DND-41 (cell line): Measurements from ENCODE around the gene SHC4.

Source experiments
- ATAC-seq: fragments of 200-7000 bp; cut with Tn5 transposase; 3 replicates; pipeline ENCODE4 v1.9.1; 2021; ENCODE audit warnings: low read depth; ENCODE audit not compliant: insufficient read depth
- DNase-seq: peaks from one replicate; pipeline ENCODE4 v3.0.0-alpha.2; 2020
- H2AFZ ChIP-seq: 2 replicates; pipeline ENCODE4 v1.6.0; 2012; ENCODE audit warnings: low read depth, low read length
- H3K27ac ChIP-seq: 2 replicates; pipeline ENCODE4 v1.5.1; 2012; ENCODE audit warnings: low read length, inconsistent platforms
- H3K27me3 ChIP-seq: fragments of 200-600 bp; sonication (generic); 2 replicates; pipeline ENCODE4 v1.6.0; 2012; ENCODE audit warnings: low read length, mild to moderate bottlenecking, inconsistent platforms; ENCODE audit not compliant: insufficient read depth, poor library complexity
- H3K36me3 ChIP-seq: 2 replicates; pipeline ENCODE4 v1.5.1; 2012; ENCODE audit warnings: low read length, inconsistent platforms; ENCODE audit not compliant: insufficient read depth
- H3K4me1 ChIP-seq: 2 replicates; pipeline ENCODE4 v1.5.1; 2012; ENCODE audit warnings: mild to moderate bottlenecking, low read length; ENCODE audit not compliant: insufficient read depth
- H3K4me2 ChIP-seq: 2 replicates; pipeline ENCODE4 v1.6.0; 2012; ENCODE audit warnings: mild to moderate bottlenecking, moderate library complexity, low read length, inconsistent platforms; ENCODE audit not compliant: insufficient read depth
- H3K4me3 ChIP-seq, 2 experiments: fragments of 200-600 bp in 1 of 2; shearing (Covaris generic) in 1 of 2; 2 replicates each; pipeline ENCODE4 v1.5.1; 2012 to 2016; ENCODE audit warnings: inconsistent platforms in 2 of 2, low read length in 2 of 2, mild to moderate bottlenecking in 2 of 2, low read depth in 1 of 2, moderate library complexity in 1 of 2
- H3K79me2 ChIP-seq: 2 replicates; pipeline ENCODE4 v1.6.0; 2012; ENCODE audit warnings: low read length, inconsistent platforms; ENCODE audit not compliant: insufficient read depth
- H3K9ac ChIP-seq: 2 replicates; pipeline ENCODE4 v1.6.0; 2012; ENCODE audit warnings: low read depth, mild to moderate bottlenecking, inconsistent platforms, low read length, moderate library complexity
- H3K9me3 ChIP-seq: 2 replicates; pipeline ENCODE4 v1.5.1; 2012; ENCODE audit warnings: low read length, moderate library complexity, mild to moderate bottlenecking, inconsistent platforms; ENCODE audit not compliant: insufficient read depth, severe bottlenecking
- H4K20me1 ChIP-seq: 2 replicates; pipeline ENCODE4 v1.6.0; 2012; ENCODE audit warnings: low read length; ENCODE audit not compliant: insufficient read depth
- EZH2 ChIP-seq: IDR thresholded peaks from 3 replicates; pipeline ENCODE4 v1.6.1; 2012; ENCODE audit warnings: borderline replicate concordance, low read depth, mild to moderate bottlenecking, moderate library complexity, low read length, inconsistent platforms; ENCODE audit not compliant: severe bottlenecking
- TF ChIP-seq, protein P1 (sequence below): IDR thresholded peaks from 2 replicates; pipeline ENCODE4 v1.5.1; 2012; ENCODE audit warnings: borderline replicate concordance, low read length, moderate library complexity, mild to moderate bottlenecking; ENCODE audit not compliant: poor library complexity, severe bottlenecking; ENCODE audit errors: extremely low read depth

The SHC4 gene

DNA sequence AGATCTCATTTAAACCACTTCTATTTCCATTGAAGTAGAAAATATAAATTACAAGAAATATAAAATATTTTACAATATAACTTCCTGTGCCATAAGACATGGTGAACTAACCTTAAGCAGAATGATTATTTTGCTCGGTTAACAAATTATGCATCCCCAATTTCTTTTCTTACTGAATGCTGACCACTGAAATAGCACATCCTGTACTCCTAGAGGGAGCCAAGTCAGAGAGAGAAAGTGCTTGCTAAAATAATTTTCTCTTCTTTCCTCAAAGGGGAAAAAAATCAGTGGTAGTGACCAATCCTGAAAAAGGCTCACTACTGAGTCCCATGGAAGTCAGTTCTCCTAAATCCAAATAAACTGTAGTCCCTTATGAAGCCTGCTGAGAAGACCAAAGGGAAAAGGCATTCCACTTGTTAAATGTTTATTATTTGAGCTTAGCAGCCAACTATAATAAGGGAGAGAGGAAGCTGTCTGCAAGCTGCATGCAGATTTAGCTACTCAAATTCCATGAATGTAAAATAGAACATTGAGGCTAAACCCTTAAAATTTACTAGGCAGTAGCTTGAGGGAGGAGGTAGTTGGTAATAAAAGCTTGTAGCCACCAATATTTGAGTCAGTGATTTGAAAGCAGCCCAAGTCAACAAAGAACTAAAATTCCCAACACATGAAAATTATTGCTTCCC is 185.9 kb downstream of the SHC4 start:
- DNase-seq (no peak), ATAC-seq (no peak)
- Histone ChIP-seq H3K4me1 (no peaks in the 10 kb centered on the region), H3K27ac (no peak overlapping the region), H3K9me3 (no peaks in the 10 kb centered on the region), H3K9ac (no peak overlapping the region), H2AFZ (no peak overlapping the region), H3K36me3 (peaks cover 75% of the 10 kb centered on the region), H3K4me2 (no peak overlapping the region), H3K4me3 (no peak overlapping the region), H3K79me2 (no peaks in the 10 kb centered on the region), H3K27me3 (no peaks in the 10 kb centered on the region), H4K20me1 (no peaks in the 10 kb centered on the region)
- TF ChIP-seq, protein P1, sequence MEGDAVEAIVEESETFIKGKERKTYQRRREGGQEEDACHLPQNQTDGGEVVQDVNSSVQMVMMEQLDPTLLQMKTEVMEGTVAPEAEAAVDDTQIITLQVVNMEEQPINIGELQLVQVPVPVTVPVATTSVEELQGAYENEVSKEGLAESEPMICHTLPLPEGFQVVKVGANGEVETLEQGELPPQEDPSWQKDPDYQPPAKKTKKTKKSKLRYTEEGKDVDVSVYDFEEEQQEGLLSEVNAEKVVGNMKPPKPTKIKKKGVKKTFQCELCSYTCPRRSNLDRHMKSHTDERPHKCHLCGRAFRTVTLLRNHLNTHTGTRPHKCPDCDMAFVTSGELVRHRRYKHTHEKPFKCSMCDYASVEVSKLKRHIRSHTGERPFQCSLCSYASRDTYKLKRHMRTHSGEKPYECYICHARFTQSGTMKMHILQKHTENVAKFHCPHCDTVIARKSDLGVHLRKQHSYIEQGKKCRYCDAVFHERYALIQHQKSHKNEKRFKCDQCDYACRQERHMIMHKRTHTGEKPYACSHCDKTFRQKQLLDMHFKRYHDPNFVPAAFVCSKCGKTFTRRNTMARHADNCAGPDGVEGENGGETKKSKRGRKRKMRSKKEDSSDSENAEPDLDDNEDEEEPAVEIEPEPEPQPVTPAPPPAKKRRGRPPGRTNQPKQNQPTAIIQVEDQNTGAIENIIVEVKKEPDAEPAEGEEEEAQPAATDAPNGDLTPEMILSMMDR = no peak
- no peak for TF ChIP-seq EZH2

DNA sequence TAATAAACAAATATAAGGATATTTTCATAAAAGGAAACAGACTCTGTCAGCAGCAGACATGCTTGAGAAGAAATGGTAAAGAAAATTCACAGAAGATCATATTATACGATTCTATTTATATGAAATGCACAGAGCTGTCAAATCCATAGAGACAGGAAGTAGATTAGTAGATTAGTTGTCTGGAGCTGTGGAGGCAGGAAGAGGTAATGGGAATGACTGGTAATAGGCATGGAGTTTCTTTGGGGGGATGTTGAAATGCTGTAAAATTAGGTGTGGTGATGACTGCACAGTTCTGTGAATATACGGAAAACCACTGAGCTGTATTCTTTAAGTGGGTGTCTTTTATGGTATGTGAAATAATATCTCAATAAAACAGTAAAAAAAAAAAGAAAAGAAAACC is 188.2 kb downstream of the SHC4 start:
- no peaks in the 10 kb centered on the region for H3K79me2 ChIP-seq
- H3K4me1 ChIP-seq = no peaks in the 10 kb centered on the region
- H3K36me3 ChIP-seq = peaks cover 76% of the 10 kb centered on the region
- H3K4me2 ChIP-seq = no peak overlapping the region
- ATAC-seq = no peak
- H3K27me3 ChIP-seq = no peaks in the 10 kb centered on the region
- no peak overlapping the region for H3K27ac ChIP-seq
- no peak for DNase-seq
- H3K9me3 ChIP-seq = no peaks in the 10 kb centered on the region
- no peak for TF ChIP-seq EZH2
- TF ChIP-seq, protein P1 = no peak
- H2AFZ ChIP-seq = no peak overlapping the region
- H3K9ac ChIP-seq = no peak overlapping the region
- H3K4me3 ChIP-seq = no peak overlapping the region
- no peaks in the 10 kb centered on the region for H4K20me1 ChIP-seq

DNA sequence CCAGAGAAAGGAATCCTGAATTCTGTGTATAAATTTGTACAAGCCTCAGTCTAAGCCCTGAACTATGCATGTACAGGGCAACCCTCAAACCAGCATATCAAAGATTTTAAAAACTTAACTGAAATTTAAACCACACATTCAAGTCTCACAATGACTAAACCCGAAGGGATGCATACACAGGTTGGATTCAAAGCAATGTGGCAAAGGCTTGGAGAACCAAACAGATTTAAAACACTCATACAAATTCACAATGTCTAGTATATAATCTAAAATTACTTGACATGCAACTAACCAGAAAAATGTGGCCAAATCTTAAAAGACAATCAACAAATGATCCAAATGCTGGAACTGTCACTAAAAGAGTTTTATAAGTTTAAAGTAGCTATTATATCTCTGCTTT is 189.2 kb downstream of the SHC4 start:
- Histone ChIP-seq H4K20me1 (no peaks in the 10 kb centered on the region), H3K4me1 (no peaks in the 10 kb centered on the region), H3K9ac (no peak overlapping the region), H3K79me2 (no peaks in the 10 kb centered on the region), H3K4me3 (no peak overlapping the region), H3K27me3 (no peaks in the 10 kb centered on the region), H3K9me3 (no peaks in the 10 kb centered on the region), H3K36me3 (peaks cover 76% of the 10 kb centered on the region), H2AFZ (no peak overlapping the region), H3K27ac (no peak overlapping the region), H3K4me2 (no peak overlapping the region)
- TF ChIP-seq EZH2 = no peak
- TF ChIP-seq, protein P1 = no peak
- DNase-seq (no peak), ATAC-seq (no peak)
